ENCODE measurements around the gene TXNIP.
A peak's percentile ranks its signal among the peaks of the same experiment; 100 is the strongest.
"Not testable (repeated sequence)": the region's sequence is repeated elsewhere in the genome, so short reads cannot be mapped to it uniquely, and the experiment has no call there.

Gene TXNIP

GRCh38 chr1:146032631-146033219 is 36.3 kb upstream of the TXNIP start:
- ChIA-PET CTCF (interaction anchor here (0.9 to 10.5 kb wide), 13 partner anchors 11 to 204 kb away, joined by 3 to 153 read pairs (median 4); partner anchors contain the start of genes HJV and NUDT17), POLR2A (no interaction called here)
- H3K4me3 ChIP-seq (ENCODE audit: low read depth, low read length): no peak overlapping the region
- no peak for DNase-seq (ENCODE audit: low read depth, low spot score)
- TF ChIP-seq CTCF (IDR thresholded peaks at IDR 0.05; ENCODE audit: insufficient read depth, low read length, missing control alignments): peak; percentile 24

- no peak overlapping the region for H3K4me3 ChIP-seq (ENCODE audit: low read depth, low read length)
- TF ChIP-seq CTCF (IDR thresholded peaks at IDR 0.05; ENCODE audit: insufficient read depth, low read length, missing control alignments): no peak
- DNase-seq (ENCODE audit: low read depth, low spot score): no peak
- ChIA-PET POLR2A (no interaction called here), CTCF (interaction anchor here (1.0 to 10.5 kb wide), 5 partner anchors 10 to 53 kb away, joined by 3 to 153 read pairs (median 23); partner anchors contain the start of gene HJV)
Measured at GRCh38 chr1:146031476-146031875, 35.1 kb upstream of the TXNIP start.

- TF ChIP-seq CTCF (IDR thresholded peaks at IDR 0.05; ENCODE audit: insufficient read depth, low read length, missing control alignments): no peak
- CTCF ChIA-PET: interaction anchor here (1.1 kb wide), 1 partner anchor 184 kb away, joined by 4 read pairs; the partner anchor contains the start of gene NUDT17
- no peak overlapping the region for H3K4me3 ChIP-seq (ENCODE audit: low read depth, low read length)
- no peak for DNase-seq (ENCODE audit: low read depth, low spot score)
- POLR2A ChIA-PET: no interaction called here
Measured at GRCh38 chr1:146029117-146029516, 32.7 kb upstream of the TXNIP start.

- CTCF ChIA-PET: interaction anchor here (0.8 to 12.2 kb wide), 6 partner anchors 9 to 115 kb away, joined by 3 to 153 read pairs (median 3); no protein-coding TSS in a partner anchor
- H3K4me3 ChIP-seq (ENCODE audit: low read depth, low read length); POLR2A ChIA-PET; DNase-seq (ENCODE audit: low read depth, low spot score): not testable (repeated sequence)
Measured at GRCh38 chr1:146026650-146027049, 30.3 kb upstream of the TXNIP start.

GRCh38 chr1:146025787-146026495 is 29.6 kb upstream of the TXNIP start:
- DNase-seq (ENCODE audit: low read depth, low spot score); H3K4me3 ChIP-seq (ENCODE audit: low read depth, low read length); POLR2A ChIA-PET: not testable (repeated sequence)
- CTCF ChIA-PET: interaction anchor here (0.8 to 12.2 kb wide), 7 partner anchors 9 to 115 kb away, joined by 3 to 153 read pairs (median 5); no protein-coding TSS in a partner anchor

- POLR2A ChIA-PET: no interaction called here
- H3K4me3 ChIP-seq (ENCODE audit: low read depth, low read length): no peak overlapping the region
- no peak for TF ChIP-seq CTCF (IDR thresholded peaks at IDR 0.05; ENCODE audit: insufficient read depth, low read length, missing control alignments)
- DNase-seq (ENCODE audit: low read depth, low spot score): no peak
- CTCF ChIA-PET: interaction anchor here (1.0 to 21.4 kb wide), 5 partner anchors 10 to 45 kb away, joined by 4 to 787 read pairs (median 5); partner anchors contain the start of gene TXNIP
Measured at GRCh38 chr1:146022403-146023127, 26.2 kb upstream of the TXNIP start.
